Osteocyte (in vitro differentiated cells): ENCODE results near the gene TDRD7. TPM values are rescaled to one million over a fixed set of nuclear protein-coding genes. Genes with fewer than 3 reads are reported as not detected.

ENCODE experiments used
- DNase-seq: peaks from one replicate; pipeline ENCODE4 v3.0.0; 2021; ENCODE audit warnings: mixed read lengths; ENCODE audit not compliant: unreplicated experiment; ENCODE audit errors: extremely low spot score
- H3K27ac Mint-ChIP-seq: one replicate; pipeline ENCODE4 v1.8.0; 2021; ENCODE audit warnings: mild to moderate bottlenecking, mixed read lengths; ENCODE audit not compliant: unreplicated experiment
- H3K27me3 Mint-ChIP-seq: one replicate; pipeline ENCODE4 v1.8.0; 2021; ENCODE audit warnings: mixed read lengths; ENCODE audit not compliant: unreplicated experiment
- H3K36me3 Mint-ChIP-seq: one replicate; pipeline ENCODE4 v1.8.0; 2021; ENCODE audit warnings: mixed read lengths; ENCODE audit not compliant: unreplicated experiment
- H3K4me1 Mint-ChIP-seq: one replicate; pipeline ENCODE4 v1.8.0; 2021; ENCODE audit warnings: mixed read lengths; ENCODE audit not compliant: unreplicated experiment
- H3K4me3 Mint-ChIP-seq: one replicate; pipeline ENCODE4 v1.8.0; 2021; ENCODE audit warnings: mild to moderate bottlenecking, moderate library complexity, mixed read lengths; ENCODE audit not compliant: unreplicated experiment
- H3K9me3 Mint-ChIP-seq: one replicate; pipeline ENCODE4 v1.8.0; 2021; ENCODE audit warnings: mixed read lengths; ENCODE audit not compliant: unreplicated experiment
- CTCF ChIP-seq: fragments of 200-600 bp; sonication (generic); IDR thresholded peaks from 2 replicates; pipeline ENCODE4 v1.5.0; 2021; ENCODE audit warnings: antibody characterized with exemption, mild to moderate bottlenecking, moderate library complexity
- total RNA-seq: library from RNA; stranded (reverse); gene quantifications from 2 replicates; pipeline ENCODE4 v1.2.1, GENCODE V29; 2021

TDRD7 gene
- total RNA-seq, 1 donor from 2014 or later = 8.6 TPM

- no peak overlapping the region for H3K27ac Mint-ChIP-seq
- no peaks in the 10 kb centered on the region for H3K4me1 Mint-ChIP-seq
- H3K4me3 Mint-ChIP-seq = no peak overlapping the region
- no peaks in the 10 kb centered on the region for H3K36me3 Mint-ChIP-seq
- no peaks in the 10 kb centered on the region for H3K9me3 Mint-ChIP-seq
- TF ChIP-seq CTCF = no peak
- DNase-seq = no peak
- H3K27me3 Mint-ChIP-seq = peaks cover 43% of the 10 kb centered on the region
These were observed 106.4 kb downstream of the TDRD7 start for GRCh38 chr9:97518166-97518908.

- no peaks in the 10 kb centered on the region for H3K9me3 Mint-ChIP-seq
- no peak for TF ChIP-seq CTCF
- H3K36me3 Mint-ChIP-seq = no peaks in the 10 kb centered on the region
- H3K27me3 Mint-ChIP-seq = peaks cover 43% of the 10 kb centered on the region
- no peak overlapping the region for H3K4me3 Mint-ChIP-seq
- H3K4me1 Mint-ChIP-seq = no peaks in the 10 kb centered on the region
- no peak for DNase-seq
- H3K27ac Mint-ChIP-seq = no peak overlapping the region
These were observed 107.0 kb downstream of the TDRD7 start for GRCh38 chr9:97518909-97519307.

GRCh38 chr9:97519441-97519970 is 107.6 kb downstream of the TDRD7 start:
- H3K4me3 Mint-ChIP-seq = no peak overlapping the region

GRCh38 chr9:97521576-97522333 is 109.9 kb downstream of the TDRD7 start:
- H3K36me3 Mint-ChIP-seq = no peaks in the 10 kb centered on the region
- TF ChIP-seq CTCF = no peak
- H3K27ac Mint-ChIP-seq = no peak overlapping the region
- no peak overlapping the region for H3K4me3 Mint-ChIP-seq
- no peaks in the 10 kb centered on the region for H3K4me1 Mint-ChIP-seq
- no peaks in the 10 kb centered on the region for H3K9me3 Mint-ChIP-seq
- peaks cover 39% of the 10 kb centered on the region for H3K27me3 Mint-ChIP-seq
- DNase-seq = no peak

More at GRCh38 chr9:97519441-97519970, 107.6 kb downstream of the TDRD7 start:
- H3K27me3 Mint-ChIP-seq = peaks cover 45% of the 10 kb centered on the region
- no peaks in the 10 kb centered on the region for H3K36me3 Mint-ChIP-seq
- DNase-seq = no peak
- no peaks in the 10 kb centered on the region for H3K9me3 Mint-ChIP-seq
- no peaks in the 10 kb centered on the region for H3K4me1 Mint-ChIP-seq
- no peak for TF ChIP-seq CTCF
- no peak overlapping the region for H3K27ac Mint-ChIP-seq

- no peak for TF ChIP-seq CTCF
- DNase-seq = no peak
- H3K36me3 Mint-ChIP-seq = no peaks in the 10 kb centered on the region
- H3K27me3 Mint-ChIP-seq = peaks cover 39% of the 10 kb centered on the region
- H3K4me3 Mint-ChIP-seq = no peak overlapping the region
- no peak overlapping the region for H3K27ac Mint-ChIP-seq
- no peaks in the 10 kb centered on the region for H3K9me3 Mint-ChIP-seq
- H3K4me1 Mint-ChIP-seq = no peaks in the 10 kb centered on the region
These were observed 112.5 kb downstream of the TDRD7 start for GRCh38 chr9:97524424-97524823.
